ENCODE results near the gene SSBP3.

SSBP3 gene

GRCh38 chr1:54317084-54317483 lies 89.1 kb downstream of the SSBP3 start:
- H3K4me3 ChIP-seq (ENCODE audit: low read length), result no peak overlapping the region
- H2AFZ ChIP-seq (ENCODE audit: low read depth, low read length), result no peak overlapping the region
- no peaks in the 10 kb centered on the region for H3K27me3 ChIP-seq (ENCODE audit: low read depth, low read length)
- TF ChIP-seq CTCF (IDR thresholded peaks at IDR 0.05; ENCODE audit: low read depth, low read length), result no peak
- no peak for TF ChIP-seq EZH2phosphoT487 (IDR thresholded peaks at IDR 0.05; ENCODE audit: low read depth)
- H3K27ac ChIP-seq (ENCODE audit: low read length), result no peak overlapping the region
- no peaks in the 10 kb centered on the region for H4K20me1 ChIP-seq (ENCODE audit: insufficient read depth, low read length)
- H3K9ac ChIP-seq (ENCODE audit: low read length), result no peak overlapping the region
- no peaks in the 10 kb centered on the region for H3K4me1 ChIP-seq (ENCODE audit: low read length)
- H3K9me3 ChIP-seq (ENCODE audit: insufficient read depth, low read length), result no peaks in the 10 kb centered on the region
- H3K4me2 ChIP-seq (ENCODE audit: low read length), result no peak overlapping the region
- no peaks in the 10 kb centered on the region for H3K36me3 ChIP-seq (replicated peaks; ENCODE audit: low read depth, low read length)
- no peaks in the 10 kb centered on the region for H3K79me2 ChIP-seq (ENCODE audit: low read length)

GRCh38 chr1:54315099-54315498 lies 91.1 kb downstream of the SSBP3 start:
- H3K27me3 ChIP-seq (ENCODE audit: low read depth, low read length), result no peaks in the 10 kb centered on the region
- no peaks in the 10 kb centered on the region for H3K4me1 ChIP-seq (ENCODE audit: low read length)
- H3K9ac ChIP-seq (ENCODE audit: low read length), result no peak overlapping the region
- no peaks in the 10 kb centered on the region for H4K20me1 ChIP-seq (ENCODE audit: insufficient read depth, low read length)
- H3K27ac ChIP-seq (ENCODE audit: low read length), result no peak overlapping the region
- H3K4me2 ChIP-seq (ENCODE audit: low read length), result no peak overlapping the region
- H2AFZ ChIP-seq (ENCODE audit: low read depth, low read length), result no peak overlapping the region
- H3K79me2 ChIP-seq (ENCODE audit: low read length), result no peaks in the 10 kb centered on the region
- TF ChIP-seq CTCF (IDR thresholded peaks at IDR 0.05; ENCODE audit: low read depth, low read length) (no peak), EZH2phosphoT487 (IDR thresholded peaks at IDR 0.05; ENCODE audit: low read depth) (no peak)
- no peaks in the 10 kb centered on the region for H3K36me3 ChIP-seq (replicated peaks; ENCODE audit: low read depth, low read length)
- no peak overlapping the region for H3K4me3 ChIP-seq (ENCODE audit: low read length)
- H3K9me3 ChIP-seq (ENCODE audit: insufficient read depth, low read length), result no peaks in the 10 kb centered on the region

GRCh38 chr1:54314696-54315095 lies 91.5 kb downstream of the SSBP3 start:
- Histone ChIP-seq H3K36me3 (replicated peaks; ENCODE audit: low read depth, low read length) (no peaks in the 10 kb centered on the region), H2AFZ (ENCODE audit: low read depth, low read length) (no peak overlapping the region), H3K4me1 (ENCODE audit: low read length) (no peaks in the 10 kb centered on the region), H3K27me3 (ENCODE audit: low read depth, low read length) (no peaks in the 10 kb centered on the region), H3K4me3 (ENCODE audit: low read length) (no peak overlapping the region), H3K4me2 (ENCODE audit: low read length) (no peak overlapping the region), H3K9me3 (ENCODE audit: insufficient read depth, low read length) (no peaks in the 10 kb centered on the region), H3K79me2 (ENCODE audit: low read length) (no peaks in the 10 kb centered on the region), H4K20me1 (ENCODE audit: insufficient read depth, low read length) (no peaks in the 10 kb centered on the region), H3K27ac (ENCODE audit: low read length) (no peak overlapping the region), H3K9ac (ENCODE audit: low read length) (no peak overlapping the region)
- TF ChIP-seq EZH2phosphoT487 (IDR thresholded peaks at IDR 0.05; ENCODE audit: low read depth) (no peak), CTCF (IDR thresholded peaks at IDR 0.05; ENCODE audit: low read depth, low read length) (no peak)

GRCh38 chr1:54312796-54313316 lies 93.3 kb downstream of the SSBP3 start:
- H3K4me2 ChIP-seq (ENCODE audit: low read length), result no peak overlapping the region
- no peaks in the 10 kb centered on the region for H3K27me3 ChIP-seq (ENCODE audit: low read depth, low read length)
- H4K20me1 ChIP-seq (ENCODE audit: insufficient read depth, low read length), result no peaks in the 10 kb centered on the region
- H3K36me3 ChIP-seq (replicated peaks; ENCODE audit: low read depth, low read length), result no peaks in the 10 kb centered on the region
- TF ChIP-seq EZH2phosphoT487 (IDR thresholded peaks at IDR 0.05; ENCODE audit: low read depth) (no peak), CTCF (IDR thresholded peaks at IDR 0.05; ENCODE audit: low read depth, low read length) (no peak)
- no peak overlapping the region for H3K27ac ChIP-seq (ENCODE audit: low read length)
- H3K4me1 ChIP-seq (ENCODE audit: low read length), result no peaks in the 10 kb centered on the region
- H2AFZ ChIP-seq (ENCODE audit: low read depth, low read length), result no peak overlapping the region
- no peaks in the 10 kb centered on the region for H3K79me2 ChIP-seq (ENCODE audit: low read length)
- no peaks in the 10 kb centered on the region for H3K9me3 ChIP-seq (ENCODE audit: insufficient read depth, low read length)
- no peak overlapping the region for H3K9ac ChIP-seq (ENCODE audit: low read length)
- H3K4me3 ChIP-seq (ENCODE audit: low read length), result no peak overlapping the region
